Liver (tissue), 9 donors: ENCODE results near the gene SLC22A6. TPM values are rescaled to one million over a fixed set of nuclear protein-coding genes. Genes with fewer than 3 reads are reported as not detected.

ENCODE experiments used
- DNase-seq: peaks from one replicate; pipeline ENCODE4 v3.0.0-alpha.2; 2017; ENCODE audit warnings: low spot score
- H3K27ac ChIP-seq, 2 donors: one replicate each; pipeline ENCODE4 v1.7.0; 2013; ENCODE audit warnings: inconsistent platforms in 2 of 2, low read length in 2 of 2, control low read depth in 1 of 2, low read depth in 1 of 2, mild to moderate bottlenecking in 1 of 2
- H3K27me3 ChIP-seq, 4 donors: one replicate each; pipeline versions ENCODE4 v1.6.1 to v1.7.0; 2013; ENCODE audit warnings: low read length in 3 of 4, inconsistent platforms in 1 of 4, mild to moderate bottlenecking in 1 of 4, moderate library complexity in 1 of 4; ENCODE audit not compliant: control insufficient read depth in 4 of 4, insufficient read depth in 4 of 4
- H3K36me3 ChIP-seq, 4 donors: one replicate each; pipeline versions ENCODE4 v1.6.1 to v1.7.0; 2013; ENCODE audit warnings: low read length in 3 of 4, mild to moderate bottlenecking in 3 of 4, low read depth in 1 of 4, moderate library complexity in 1 of 4; ENCODE audit not compliant: control insufficient read depth in 4 of 4, insufficient read depth in 3 of 4
- H3K4me1 ChIP-seq, 4 donors: one replicate each; pipeline versions ENCODE4 v1.6.1 to v1.7.0; 2013; ENCODE audit warnings: low read length in 3 of 4, mild to moderate bottlenecking in 3 of 4, moderate library complexity in 1 of 4; ENCODE audit not compliant: control insufficient read depth in 4 of 4, insufficient read depth in 4 of 4
- H3K4me3 ChIP-seq, 3 donors: one replicate each; pipeline versions ENCODE4 v1.6.1 to v1.7.0; 2013; ENCODE audit warnings: low read length in 3 of 3, control low read depth in 1 of 3, low read depth in 1 of 3, mild to moderate bottlenecking in 1 of 3
- H3K9ac ChIP-seq, 2 donors: one replicate each; pipeline ENCODE4 v1.7.0; 2013; ENCODE audit warnings: low read length in 2 of 2, mild to moderate bottlenecking in 2 of 2, moderate library complexity in 2 of 2, control low read depth in 1 of 2, low read depth in 1 of 2
- H3K9me3 ChIP-seq, 4 donors: one replicate each; pipeline versions ENCODE4 v1.6.1 to v1.7.0; 2013; ENCODE audit warnings: low read length in 3 of 4; ENCODE audit not compliant: control insufficient read depth in 4 of 4
- CTCF ChIP-seq: fragments of 150-350 bp; IDR thresholded peaks from 2 replicates; pipeline ENCODE4 v1.5.1; 2017; ENCODE audit warnings: improper control_type of control experiment, low read depth, low read length; ENCODE audit not compliant: missing input control
- FOXA2 ChIP-seq: IDR thresholded peaks from 2 replicates; pipeline ENCODE4 v1.6.1; 2016; ENCODE audit warnings: antibody characterized with exemption
- GABPA ChIP-seq, 2 donors: IDR thresholded peaks in 1 of 2; conservative IDR thresholded peaks in 1 of 2; 2 replicates each; pipeline ENCODE4 v1.6.1; 2016; ENCODE audit warnings: antibody characterized with exemption in 2 of 2, mild to moderate bottlenecking in 1 of 2, moderate library complexity in 1 of 2
- HNF4A ChIP-seq, 2 donors: conservative IDR thresholded peaks; 2 replicates each; pipeline ENCODE4 v1.6.1; 2016; ENCODE audit warnings: antibody characterized with exemption in 2 of 2, mild to moderate bottlenecking in 2 of 2
- HNF4G ChIP-seq: IDR thresholded peaks from 2 replicates; pipeline ENCODE4 v1.6.1; 2016; ENCODE audit warnings: antibody characterized with exemption
- MAX ChIP-seq: IDR thresholded peaks from 2 replicates; pipeline ENCODE4 v1.6.1; 2016; ENCODE audit warnings: antibody characterized with exemption
- NR2F2 ChIP-seq: IDR thresholded peaks from 2 replicates; pipeline ENCODE4 v1.6.1; 2016; ENCODE audit warnings: antibody characterized with exemption
- REST ChIP-seq: IDR thresholded peaks from 2 replicates; pipeline ENCODE4 v1.6.1; 2016; ENCODE audit warnings: antibody characterized with exemption, mild to moderate bottlenecking
- RXRA ChIP-seq, 2 donors: IDR thresholded peaks; 2 replicates each; pipeline ENCODE4 v1.6.1; 2017 to 2018; ENCODE audit warnings: antibody characterized with exemption in 2 of 2, mild to moderate bottlenecking in 1 of 2
- SP1 ChIP-seq: IDR thresholded peaks from 2 replicates; pipeline ENCODE4 v1.6.1; 2018; ENCODE audit warnings: antibody characterized with exemption, mild to moderate bottlenecking
- TAF1 ChIP-seq: conservative IDR thresholded peaks from 2 replicates; pipeline ENCODE4 v1.6.1; 2016; ENCODE audit warnings: antibody characterized with exemption, mild to moderate bottlenecking
- YY1 ChIP-seq: IDR thresholded peaks from 2 replicates; pipeline ENCODE4 v1.6.1; 2016; ENCODE audit warnings: antibody characterized with exemption, mild to moderate bottlenecking
- ZBTB33 ChIP-seq: IDR thresholded peaks from 2 replicates; pipeline ENCODE4 v1.6.1; 2016; ENCODE audit warnings: antibody characterized with exemption
- WGBS: extraction: QIAGEN DNeasy Blood & Tissue Kit; methylation state at CpG from one replicate; pipeline ENCODE4 v1.1.7; 2013; 5-methylcytosine and 5-hydroxymethylcytosine counted together
- polyA plus RNA-seq, 2 donors: library from polyadenylated mRNA; stranded (reverse) in 1 of 2; unstranded in 1 of 2; fragments of 200-250 nt in 1 of 2; fragments of >200 nt in 1 of 2; fragmentation: Nextera tagmentation in 1 of 2; extraction: Ambion mirVana in 1 of 2; gene quantifications; one replicate each; pipeline versions ENCODE4 v1.2.1 to v1.2.3, GENCODE V29; 2013 to 2015
- total RNA-seq, 2 donors: library from RNA; depleted of rRNA; stranded (reverse); fragments of >200 nt; gene quantifications; one replicate each; pipeline ENCODE4 v1.2.3, GENCODE V29; 2014
- donor health status: healthy.
- donor health status: healthy.
- donor health status: healthy.
- donor health status: healthy.
- donor health status: healthy.

The SLC22A6 gene
- total and polyA plus RNA-seq, 4 donors, result not detected

GRCh38 chr11:63022441-63022840 is 37.7 kb upstream of the SLC22A6 start:
- Histone ChIP-seq H3K9ac (no peak overlapping the region), H3K27me3 (no peaks in the 10 kb centered on the region), H3K36me3 (no peaks in the 10 kb centered on the region), H3K9me3 (no peaks in the 10 kb centered on the region), H3K27ac (no peak overlapping the region), H3K4me1 (peaks cover 0 to 5% (median 0%) of the 10 kb centered on the region in 4 donors), H3K4me3 (no peak overlapping the region)
- WGBS, result 67% methylated on average over 6 of the region's 6 CpGs
- no peak for DNase-seq
- no peak for TF ChIP-seq ZBTB33

GRCh38 chr11:63020671-63021291 is 36.0 kb upstream of the SLC22A6 start:
- DNase-seq, result no peak
- no peaks in the 10 kb centered on the region for H3K27me3 ChIP-seq
- no peak overlapping the region for H3K4me3 ChIP-seq
- no peaks in the 10 kb centered on the region for H3K9me3 ChIP-seq
- H3K36me3 ChIP-seq, result no peaks in the 10 kb centered on the region
- no peak for TF ChIP-seq MAX
- no peak for TF ChIP-seq HNF4G
- no peak for TF ChIP-seq ZBTB33
- no peak for TF ChIP-seq CTCF
- no peak for TF ChIP-seq TAF1
- no peak for TF ChIP-seq SP1
- TF ChIP-seq RXRA (IDR thresholded peaks at IDR 0.05), result no peak
- TF ChIP-seq NR2F2, result no peak
- no peak for TF ChIP-seq YY1
- TF ChIP-seq GABPA (IDR thresholded peaks at IDR 0.05 in 1 of 2, conservative IDR thresholded peaks at IDR 0.05 in 1 of 2), result no peak
- TF ChIP-seq FOXA2, result no peak
- no peak for TF ChIP-seq REST
- no peak for TF ChIP-seq HNF4A (conservative IDR thresholded peaks at IDR 0.05)
- H3K4me1 ChIP-seq, result peaks cover 0 to 5% (median 0%) of the 10 kb centered on the region in 4 donors
- WGBS, result 49% methylated on average over 24 of the region's 24 CpGs
- no peak overlapping the region for H3K9ac ChIP-seq
- no peak overlapping the region for H3K27ac ChIP-seq
